HG03354 (cell line): Measurements from ENCODE around the gene C1QTNF8.

Experiments used
- ATAC-seq: cut with Tn5 transposase; IDR thresholded peaks from one replicate; pipeline ENCODE4 v1.9.1; 2021; ENCODE audit warnings: mild to moderate bottlenecking; ENCODE audit not compliant: unreplicated experiment, poor library complexity, severe bottlenecking

The C1QTNF8 gene

GRCh38 chr16:1080801-1081733 lies 15.0 kb downstream of the C1QTNF8 start:
- no peak for ATAC-seq

DNA sequence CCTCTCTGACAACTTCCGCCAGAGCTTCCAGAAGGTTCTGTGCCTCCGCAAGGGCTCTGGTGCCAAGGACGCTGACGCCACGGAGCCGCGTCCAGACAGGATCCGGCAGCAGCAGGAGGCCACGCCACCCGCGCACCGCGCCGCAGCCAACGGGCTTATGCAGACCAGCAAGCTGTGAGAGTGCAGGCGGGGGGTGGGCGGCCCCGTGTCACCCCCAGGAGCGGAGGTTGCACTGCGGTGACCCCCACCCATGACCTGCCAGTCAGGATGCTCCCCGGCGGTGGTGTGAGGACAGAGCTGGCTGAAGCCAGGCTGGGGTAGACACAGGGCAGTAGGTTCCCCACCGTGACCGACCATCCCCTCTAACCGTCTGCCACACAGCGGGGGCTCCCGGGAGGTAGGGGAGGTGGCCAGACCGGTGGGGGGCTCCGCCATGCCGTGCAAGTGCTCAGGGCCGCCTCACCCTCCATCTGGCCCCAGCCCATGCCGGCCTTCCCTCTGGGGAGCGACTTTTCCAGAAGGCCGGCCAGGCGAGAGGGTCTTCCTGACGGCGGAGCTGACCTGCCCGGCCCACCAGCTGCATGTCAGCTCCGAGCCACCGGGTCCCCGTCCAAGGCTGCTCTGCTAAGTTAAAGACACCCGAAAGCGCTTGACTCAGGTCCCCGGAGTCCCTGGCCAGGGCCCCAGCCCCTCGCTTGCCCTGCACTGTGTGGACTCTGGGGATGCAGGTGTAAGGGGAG lies 16.1 kb downstream of the C1QTNF8 start:
- ATAC-seq = no peak

GRCh38 chr16:1079341-1079740 lies 16.7 kb downstream of the C1QTNF8 start:
- no peak for ATAC-seq

DNA sequence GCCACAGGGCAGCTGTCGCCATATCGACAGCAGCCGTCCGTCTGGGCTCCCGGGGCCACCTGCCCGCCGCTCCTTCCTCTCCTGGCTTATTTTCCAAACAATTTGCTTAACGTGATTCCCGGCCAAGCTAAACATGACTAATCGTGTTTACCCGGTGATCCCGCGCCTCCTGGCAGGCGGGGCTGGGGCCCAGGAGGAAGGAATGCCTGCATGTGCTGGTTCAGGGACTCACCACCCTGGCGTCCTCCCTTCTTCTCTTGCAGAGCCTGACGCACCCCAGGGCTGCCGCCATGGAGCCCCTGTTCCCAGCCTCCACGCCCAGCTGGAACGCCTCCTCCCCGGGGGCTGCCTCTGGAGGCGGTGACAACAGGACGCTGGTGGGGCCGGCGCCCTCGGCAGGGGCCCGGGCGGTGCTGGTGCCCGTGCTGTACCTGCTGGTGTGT lies 17.4 kb downstream of the C1QTNF8 start:
- ATAC-seq = no peak

- no peak for ATAC-seq
These were observed 18.0 kb downstream of the C1QTNF8 start for GRCh38 chr16:1077877-1078578.

DNA sequence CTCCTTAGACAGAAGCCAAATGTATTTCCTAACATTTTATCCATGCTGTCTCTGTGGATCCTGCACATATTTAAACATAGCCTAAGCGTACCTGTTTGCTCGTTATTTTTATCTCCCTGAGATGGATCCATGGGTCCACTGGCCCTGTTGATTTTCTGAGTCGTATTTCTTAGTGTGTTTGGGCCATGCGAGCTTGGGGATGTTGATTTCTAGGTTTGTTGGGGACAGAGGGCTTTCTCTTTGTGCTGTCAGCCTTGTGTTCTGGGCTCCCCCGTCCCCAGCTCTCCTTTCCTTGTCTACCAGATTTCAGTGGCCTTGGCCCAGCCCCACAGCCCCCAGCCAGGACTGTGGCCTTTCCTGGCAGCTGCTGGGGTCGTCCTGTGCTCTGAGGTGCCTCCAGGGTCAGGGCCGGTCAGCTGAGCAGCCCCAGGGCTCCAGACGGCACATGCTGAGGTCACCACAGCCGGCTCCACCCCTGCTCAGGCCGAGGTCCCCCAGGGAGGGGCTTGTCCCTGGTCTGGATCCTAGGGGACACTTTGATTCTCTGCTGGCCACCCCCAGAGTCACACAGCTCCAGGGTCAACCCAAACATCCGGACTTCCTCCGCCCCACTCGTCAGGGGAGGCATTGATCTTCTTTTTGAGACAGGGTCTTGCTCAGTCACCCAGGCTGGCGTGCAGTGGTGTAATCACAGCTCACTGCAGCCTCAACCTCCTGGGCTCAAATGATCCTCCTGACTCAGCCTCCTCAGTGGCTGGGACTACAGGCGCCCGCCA lies 19.1 kb downstream of the C1QTNF8 start:
- ATAC-seq = no peak

DNA sequence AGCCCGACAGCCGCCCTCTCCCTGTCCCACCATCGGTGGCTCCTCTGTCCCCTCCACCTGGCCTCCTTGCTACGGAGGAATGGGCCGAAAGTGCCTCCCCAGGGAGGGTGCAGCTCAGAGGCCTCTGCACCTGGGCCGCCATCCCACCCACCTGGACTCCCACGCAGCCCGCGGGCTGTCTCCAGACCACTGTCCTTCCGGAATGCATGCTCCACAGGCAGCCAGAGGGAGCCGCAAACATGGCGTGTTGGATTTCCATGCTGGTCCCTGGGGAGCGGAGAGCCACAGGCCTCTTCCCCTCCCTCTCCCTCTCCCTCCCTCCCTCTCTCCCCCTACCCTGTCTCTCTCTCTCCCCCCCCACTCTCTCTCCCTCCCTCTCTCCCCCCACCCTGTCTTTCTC lies 20.5 kb downstream of the C1QTNF8 start:
- ATAC-seq = no peak

GRCh38 chr16:1074379-1074649 lies 21.7 kb downstream of the C1QTNF8 start:
- no peak for ATAC-seq

DNA sequence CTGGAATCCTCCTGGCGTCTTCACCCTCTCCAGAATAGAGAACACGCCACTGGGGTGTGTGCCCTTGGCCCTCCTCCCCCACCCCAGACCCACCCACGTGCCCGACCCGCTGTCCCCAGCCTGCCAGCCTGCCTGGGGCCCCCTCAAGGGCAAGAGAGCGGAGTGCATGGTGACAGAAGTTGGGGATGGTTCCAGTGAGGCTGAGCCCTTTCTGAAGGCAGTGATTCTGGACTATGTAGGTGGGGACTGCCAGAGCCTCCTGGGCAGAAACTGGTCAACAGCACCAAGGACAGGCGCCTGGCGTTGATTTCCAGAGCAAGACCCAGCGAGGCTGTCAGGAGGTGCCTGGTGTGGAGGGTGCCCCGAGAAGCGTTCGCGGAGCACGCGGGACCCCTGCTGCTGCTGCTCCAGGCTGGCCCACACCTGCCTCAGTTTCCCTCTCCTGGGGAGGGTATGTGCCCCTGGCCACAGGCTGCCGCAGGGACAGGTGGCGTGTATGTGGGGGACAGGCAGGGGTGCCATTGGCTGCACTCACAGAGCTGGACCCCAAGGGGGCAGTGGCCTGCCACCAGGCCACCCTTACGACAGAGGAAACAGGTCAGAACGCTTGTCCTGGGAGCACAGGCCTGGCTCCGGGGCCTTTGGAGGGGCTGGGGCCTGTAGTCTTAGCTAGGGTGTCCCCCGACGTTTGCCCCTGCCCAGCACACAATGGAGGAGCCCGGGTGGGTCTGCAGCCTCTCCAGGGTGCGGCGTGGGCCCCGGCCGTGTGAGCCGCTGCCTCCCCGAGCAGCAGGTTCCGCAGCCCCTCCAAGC lies 22.3 kb downstream of the C1QTNF8 start:
- no peak for ATAC-seq

GRCh38 chr16:1073262-1073558 lies 22.8 kb downstream of the C1QTNF8 start:
- ATAC-seq = no peak

- no peak for ATAC-seq
These were observed 23.4 kb downstream of the C1QTNF8 start, which contains the start of gene SSTR5 for GRCh38 chr16:1072526-1073261. Gene SSTR5 (plus strand): TSS chr16:1072747. CDS start chr16:1078869, 6,122 bp downstream.

- ATAC-seq = no peak
These were observed 24.4 kb downstream of the C1QTNF8 start for GRCh38 chr16:1071561-1072225.

GRCh38 chr16:1070864-1071408 lies 25.1 kb downstream of the C1QTNF8 start:
- ATAC-seq = no peak

GRCh38 chr16:1070084-1070863 lies 25.8 kb downstream of the C1QTNF8 start:
- no peak for ATAC-seq

- ATAC-seq = no peak
These were observed 26.9 kb downstream of the C1QTNF8 start for GRCh38 chr16:1069154-1069553.

DNA sequence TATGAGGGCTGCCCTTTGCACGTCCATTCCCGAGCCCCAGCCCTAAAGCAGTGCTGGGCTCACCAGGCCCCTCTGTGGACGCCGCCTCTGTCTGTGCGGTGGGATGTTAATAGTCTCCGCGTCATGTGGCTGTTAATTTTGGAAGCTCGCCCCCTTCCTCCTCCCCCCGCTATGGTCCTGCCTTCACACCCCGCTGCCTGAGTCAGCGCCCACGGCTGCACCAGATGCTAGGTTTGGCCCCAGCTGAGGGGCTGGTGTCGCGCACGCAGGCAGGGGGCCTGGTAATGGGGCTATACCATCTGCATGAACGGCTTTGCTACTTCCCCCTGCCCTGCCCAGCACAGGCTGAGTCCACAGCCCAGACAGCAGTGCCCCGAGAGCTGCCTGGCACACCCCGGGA lies 27.6 kb downstream of the C1QTNF8 start:
- no peak for ATAC-seq

- no peak for ATAC-seq
These were observed 28.4 kb downstream of the C1QTNF8 start for GRCh38 chr16:1067629-1068028.
